CD4-positive, alpha-beta T cell treated with Interferon alpha-2 for 1 hour (primary cell): ENCODE results near the gene CMIP.

Experiments used
- DNase-seq, 2 donors: peaks; one replicate each; pipeline ENCODE4 v3.0.0-alpha.2; 2020 to 2022

Gene CMIP

GRCh38 chr16:81464279-81464678 is 19.7 kb downstream of the CMIP start:
- DNase-seq: no peak

- no peak for DNase-seq
These were observed 20.9 kb downstream of the CMIP start for GRCh38 chr16:81465375-81465943.

- DNase-seq: no peak
These were observed 21.9 kb downstream of the CMIP start for GRCh38 chr16:81466356-81466980.

- no peak for DNase-seq
These were observed 22.5 kb downstream of the CMIP start for GRCh38 chr16:81467072-81467471.

GRCh38 chr16:81467815-81468214 is 23.2 kb downstream of the CMIP start:
- no peak for DNase-seq

GRCh38 chr16:81468269-81468902 is 23.8 kb downstream of the CMIP start:
- DNase-seq: no peak

- DNase-seq: peak in 1 of 2 donors; percentile 17
These were observed 24.6 kb downstream of the CMIP start for GRCh38 chr16:81469183-81469677.

- peak; percentile 47 to 68 for DNase-seq
These were observed 25.3 kb downstream of the CMIP start for GRCh38 chr16:81469710-81470535.

- no peak for DNase-seq
These were observed 26.4 kb downstream of the CMIP start for GRCh38 chr16:81470796-81471636.

- no peak for DNase-seq
These were observed 27.3 kb downstream of the CMIP start for GRCh38 chr16:81471882-81472281.

- no peak for DNase-seq
These were observed 27.8 kb downstream of the CMIP start for GRCh38 chr16:81472391-81472790.

- no peak for DNase-seq
These were observed 28.5 kb downstream of the CMIP start for GRCh38 chr16:81473066-81473488.

GRCh38 chr16:81473558-81473957 is 28.9 kb downstream of the CMIP start:
- DNase-seq: no peak

- no peak for DNase-seq
These were observed 29.7 kb downstream of the CMIP start for GRCh38 chr16:81473969-81474959.

GRCh38 chr16:81477697-81478693 is 33.4 kb downstream of the CMIP start:
- no peak for DNase-seq

GRCh38 chr16:81478876-81479511 is 34.4 kb downstream of the CMIP start:
- peak; percentile 39 to 77 for DNase-seq

- DNase-seq: no peak
These were observed 36.1 kb downstream of the CMIP start for GRCh38 chr16:81480606-81481206.

- DNase-seq: peak; percentile 43 to 83
These were observed 36.7 kb downstream of the CMIP start for GRCh38 chr16:81481207-81481821.
